Measurements from ENCODE around the gene SMIM5. TPM values are rescaled to one million over a fixed set of nuclear protein-coding genes. Genes with fewer than 3 reads are reported as not detected.

Gene SMIM5
- total and polyA plus RNA-seq, 2 experiments from 2014 or later, result 0.60 to 0.89 TPM

DNA sequence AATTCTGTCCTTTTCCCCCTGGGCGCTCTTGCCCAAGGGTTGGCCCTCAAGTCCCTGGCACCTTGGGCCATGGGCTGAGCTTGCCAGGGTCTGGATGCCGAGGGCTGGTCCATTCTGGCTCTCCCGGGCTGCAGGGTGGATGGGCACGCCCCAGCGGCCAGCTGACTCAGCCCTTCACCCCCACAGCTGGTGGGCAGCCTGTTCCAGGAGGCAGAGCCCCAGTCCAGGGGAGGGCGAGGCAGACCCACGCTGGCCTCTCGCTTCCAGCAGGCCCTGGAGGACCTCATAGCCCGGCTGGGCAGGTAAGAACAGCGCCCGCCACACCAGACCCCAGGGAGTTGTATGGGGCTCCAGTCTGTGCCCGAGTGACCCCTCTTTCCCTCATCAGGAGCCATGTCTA is 30.6 kb upstream of the SMIM5 start:
- no peak for TF ChIP-seq CTCF (IDR thresholded peaks at IDR 0.05; ENCODE audit: low read depth, low read length)
- H3K4me3 ChIP-seq, result no peak overlapping the region
- no peaks in the 10 kb centered on the region for H3K9me3 ChIP-seq (ENCODE audit: low read depth)
- no peak for DNase-seq (ENCODE audit: low read depth in 1 of 2, low spot score in 1 of 2)
- no peaks in the 10 kb centered on the region for H3K36me3 ChIP-seq
- no peaks in the 10 kb centered on the region for H3K4me1 ChIP-seq (ENCODE audit: low read depth)
- no peak overlapping the region for H3K27ac ChIP-seq
- no peaks in the 10 kb centered on the region for H3K27me3 ChIP-seq

DNA sequence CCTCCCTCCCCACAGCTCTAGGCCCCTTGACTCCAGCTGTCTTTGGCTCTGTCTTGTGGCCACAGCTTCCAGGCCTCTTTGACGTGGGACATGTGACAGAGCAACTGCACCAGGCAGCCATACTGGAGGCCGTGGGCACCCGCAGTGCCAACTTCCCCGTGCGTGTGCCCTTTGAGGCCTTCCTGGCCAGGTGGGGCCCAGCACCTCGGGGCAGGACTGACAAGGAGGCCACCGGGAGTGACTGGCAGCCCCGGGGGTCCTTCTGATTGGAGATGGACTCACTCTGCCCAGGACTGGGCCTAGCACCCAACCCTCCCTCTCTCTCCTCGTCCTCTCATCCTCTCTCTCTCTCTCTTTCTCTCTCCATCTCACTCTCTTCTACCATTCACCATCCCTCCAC is 30.1 kb upstream of the SMIM5 start:
- Histone ChIP-seq H3K4me3 (no peak overlapping the region), H3K36me3 (no peaks in the 10 kb centered on the region), H3K27me3 (no peaks in the 10 kb centered on the region), H3K27ac (no peak overlapping the region), H3K9me3 (ENCODE audit: low read depth) (no peaks in the 10 kb centered on the region), H3K4me1 (ENCODE audit: low read depth) (no peaks in the 10 kb centered on the region)
- TF ChIP-seq CTCF (IDR thresholded peaks at IDR 0.05; ENCODE audit: low read depth, low read length), result no peak
- no peak for DNase-seq (ENCODE audit: low read depth in 1 of 2, low spot score in 1 of 2)

DNA sequence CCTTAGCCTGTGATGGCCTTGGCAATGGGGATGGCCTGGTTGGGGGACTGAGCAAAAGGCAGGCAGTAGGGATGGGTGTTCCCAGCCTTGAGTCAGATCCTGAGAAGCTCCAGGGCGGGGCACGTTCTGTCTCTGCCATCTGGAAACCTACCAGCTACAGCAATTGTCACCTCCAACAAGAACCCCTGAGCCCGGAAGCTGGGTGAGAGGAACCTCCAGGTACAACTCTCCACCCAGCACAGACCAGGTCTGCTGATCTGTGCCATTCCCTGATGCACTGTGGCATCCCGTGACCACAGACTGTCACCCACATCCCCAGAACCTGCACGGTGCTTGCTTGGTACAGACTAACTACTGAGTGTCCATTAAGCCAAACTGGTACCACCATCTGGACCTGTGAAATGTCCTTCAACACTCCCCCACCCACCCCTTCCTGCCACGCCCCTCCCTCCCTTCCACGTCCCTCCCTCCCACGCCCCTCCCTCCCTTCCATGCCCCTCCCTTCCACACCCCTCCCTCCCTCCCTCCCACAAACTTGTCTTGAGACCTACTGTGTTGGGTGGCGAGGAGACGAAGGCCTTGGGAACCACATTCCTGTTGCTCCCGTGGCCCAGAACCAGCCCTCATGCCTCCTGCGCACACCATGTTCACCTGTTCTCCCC is 29.1 kb upstream of the SMIM5 start:
- Histone ChIP-seq H3K27ac (no peak overlapping the region), H3K9me3 (ENCODE audit: low read depth) (no peaks in the 10 kb centered on the region), H3K27me3 (no peaks in the 10 kb centered on the region), H3K4me1 (ENCODE audit: low read depth) (no peaks in the 10 kb centered on the region), H3K36me3 (no peaks in the 10 kb centered on the region), H3K4me3 (no peak overlapping the region)
- no peak for DNase-seq (ENCODE audit: low read depth in 1 of 2, low spot score in 1 of 2)
- no peak for TF ChIP-seq CTCF (IDR thresholded peaks at IDR 0.05; ENCODE audit: low read depth, low read length)

GRCh38 chr17:75605790-75606189 is 27.4 kb upstream of the SMIM5 start:
- Histone ChIP-seq H3K27me3 (no peaks in the 10 kb centered on the region), H3K27ac (no peak overlapping the region), H3K4me3 (no peak overlapping the region), H3K9me3 (ENCODE audit: low read depth) (no peaks in the 10 kb centered on the region), H3K4me1 (ENCODE audit: low read depth) (no peaks in the 10 kb centered on the region), H3K36me3 (no peaks in the 10 kb centered on the region)
- DNase-seq (ENCODE audit: low read depth in 1 of 2, low spot score in 1 of 2), result no peak
- TF ChIP-seq CTCF (IDR thresholded peaks at IDR 0.05; ENCODE audit: low read depth, low read length), result no peak

GRCh38 chr17:75607086-75607485 is 26.1 kb upstream of the SMIM5 start:
- DNase-seq (ENCODE audit: low read depth in 1 of 2, low spot score in 1 of 2), result no peak
- Histone ChIP-seq H3K9me3 (ENCODE audit: low read depth) (no peaks in the 10 kb centered on the region), H3K36me3 (no peaks in the 10 kb centered on the region), H3K4me3 (no peak overlapping the region), H3K27ac (no peak overlapping the region), H3K27me3 (no peaks in the 10 kb centered on the region), H3K4me1 (ENCODE audit: low read depth) (no peaks in the 10 kb centered on the region)
- TF ChIP-seq CTCF (IDR thresholded peaks at IDR 0.05; ENCODE audit: low read depth, low read length), result no peak

Measured in cardiac muscle cell (in vitro differentiated cells and primary cell).